GM23248 (cell line): ENCODE data around the gene ZNF407. TPM values are rescaled to one million over a fixed set of nuclear protein-coding genes. Genes with fewer than 3 reads are reported as not detected.

Experiments
- DNase-seq: peaks from one replicate; pipeline ENCODE4 v3.0.0-alpha.2; 2015
- H2AFZ ChIP-seq: fragments of 200-600 bp; sonication (generic); 2 replicates; pipeline ENCODE4 v1.6.1; 2016; ENCODE audit warnings: antibody characterized with exemption
- H3F3A ChIP-seq: fragments of 200-600 bp; sonication (generic); 2 replicates; pipeline ENCODE4 v1.6.1; 2016; ENCODE audit warnings: mild to moderate bottlenecking, antibody characterized with exemption, mixed run types; ENCODE audit not compliant: insufficient read depth
- H3K27ac ChIP-seq: fragments of 200-600 bp; sonication (generic); 2 replicates; pipeline ENCODE4 v1.5.1; 2016; ENCODE audit warnings: mild to moderate bottlenecking
- H3K27me3 ChIP-seq: fragments of 200-600 bp; sonication (generic); replicated peaks from 2 replicates; pipeline ENCODE4 v1.6.1; 2016; ENCODE audit warnings: mild to moderate bottlenecking; ENCODE audit not compliant: insufficient read depth
- H3K36me3 ChIP-seq: fragments of 200-600 bp; sonication (generic); 2 replicates; pipeline ENCODE4 v1.6.1; 2016; ENCODE audit warnings: low read depth, mild to moderate bottlenecking
- H3K4me1 ChIP-seq: fragments of 200-600 bp; sonication (generic); 2 replicates; pipeline ENCODE4 v1.6.1; 2016; ENCODE audit warnings: mild to moderate bottlenecking; ENCODE audit not compliant: insufficient read depth
- H3K4me2 ChIP-seq: fragments of 200-600 bp; sonication (generic); one replicate; pipeline ENCODE4 v1.6.1; 2016; ENCODE audit warnings: mild to moderate bottlenecking; ENCODE audit not compliant: unreplicated experiment
- H3K4me3 ChIP-seq: fragments of 200-600 bp; sonication (generic); 2 replicates; pipeline ENCODE4 v1.5.1; 2016; ENCODE audit warnings: mild to moderate bottlenecking
- H3K79me2 ChIP-seq: fragments of 200-600 bp; sonication (generic); 2 replicates; pipeline ENCODE4 v1.6.1; 2016; ENCODE audit warnings: mild to moderate bottlenecking; ENCODE audit not compliant: insufficient read depth
- H3K9ac ChIP-seq: fragments of 200-600 bp; sonication (generic); 2 replicates; pipeline ENCODE4 v1.6.1; 2016; ENCODE audit warnings: mild to moderate bottlenecking
- H3K9me2 ChIP-seq: fragments of 200-600 bp; sonication (generic); 2 replicates; pipeline ENCODE4 v1.6.1; 2016; ENCODE audit warnings: mixed run types, mild to moderate bottlenecking, moderate library complexity; ENCODE audit not compliant: insufficient read depth
- H3K9me3 ChIP-seq: fragments of 200-600 bp; sonication (generic); one replicate; pipeline ENCODE4 v1.6.1; 2017; ENCODE audit warnings: low read depth
- H4K20me1 ChIP-seq: fragments of 200-600 bp; sonication (generic); 2 replicates; pipeline ENCODE4 v1.6.0; 2016; ENCODE audit not compliant: insufficient read depth
- EZH2 ChIP-seq: fragments of 200-600 bp; sonication (generic); IDR thresholded peaks from 2 replicates; pipeline ENCODE4 v1.6.1; 2018; ENCODE audit warnings: antibody characterized with exemption, mild to moderate bottlenecking; ENCODE audit not compliant: insufficient read depth, poor library complexity, severe bottlenecking
- EZH2phosphoT487 ChIP-seq: fragments of 200-600 bp; sonication (generic); IDR thresholded peaks from 2 replicates; pipeline ENCODE4 v1.6.1; 2018; ENCODE audit warnings: antibody characterized with exemption, moderate library complexity, mild to moderate bottlenecking, low read depth; ENCODE audit not compliant: insufficient read depth
- WGBS, 2 experiments: methylation state at CpG; one replicate each; pipeline ENCODE4 v1.1.6; 2015 to 2017; ENCODE audit warnings: low lambda C conversion rate in 2 of 2, low coverage in 1 of 2; ENCODE audit errors: missing lambda C conversion rate in 2 of 2; 5-methylcytosine and 5-hydroxymethylcytosine counted together
- in situ Hi-C: fragments of 300-500 bp; cut with MboI; formaldehyde crosslinking; loops from 2 replicates; pipeline ENCODE4 v1.15.0; 2020
- polyA plus RNA-seq: library from polyadenylated mRNA; unstranded; fragments of >200 nt; fragmentation: Nextera tagmentation; extraction: Ambion mirVana; gene quantifications from 2 replicates; pipeline ENCODE4 v1.2.1, GENCODE V29; 2016
- total RNA-seq: library from RNA; depleted of rRNA; stranded (reverse); fragments of >200 nt; shearing (Covaris generic); gene quantifications from 2 replicates; pipeline ENCODE4 v1.2.3, GENCODE V29; 2014

ZNF407 gene
- total and polyA plus RNA-seq, 2 experiments from 2014 or later, result 2.6 to 6.3 TPM

DNA sequence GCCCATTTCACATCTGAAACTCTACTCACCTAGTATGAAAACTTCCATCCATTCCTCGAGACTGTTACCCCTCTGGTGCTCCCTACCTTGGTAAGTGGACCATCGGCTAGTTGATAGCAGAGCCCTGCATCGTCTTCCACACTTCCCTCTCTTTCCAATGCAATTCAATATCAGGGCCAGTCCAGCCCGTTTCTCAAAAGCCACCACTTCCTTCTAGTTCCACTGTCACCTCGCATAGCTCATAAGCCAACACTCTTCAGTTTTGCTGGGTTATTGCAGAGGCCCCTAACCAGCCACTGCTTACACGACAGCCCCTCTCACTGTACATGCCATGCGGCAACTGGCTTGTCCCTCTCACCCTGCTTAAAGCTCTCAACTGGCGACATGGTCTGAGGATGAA, 10.2 kb upstream of the ZNF407 start:
- TF ChIP-seq EZH2phosphoT487 (no peak), EZH2 (no peak)
- Histone ChIP-seq H3K9me3 (no peaks in the 10 kb centered on the region), H4K20me1 (no peaks in the 10 kb centered on the region), H2AFZ (no peak overlapping the region), H3K4me3 (no peak overlapping the region), H3K9me2 (no peaks in the 10 kb centered on the region), H3K4me2 (no peak overlapping the region), H3K27ac (no peak overlapping the region), H3K79me2 (no peaks in the 10 kb centered on the region), H3K9ac (no peak overlapping the region), H3K4me1 (no peaks in the 10 kb centered on the region), H3F3A (no peaks in the 10 kb centered on the region; the same call in 1 of the 2 replicates), H3K36me3 (no peaks in the 10 kb centered on the region), H3K27me3 (0 out of 2 replicates have a peak, but pooled peaks cover 4% of the 10 kb centered on the region)
- WGBS, 2 experiments, result 53 to 57% methylated on average over 8 of the region's 8 CpGs
- no peak for DNase-seq
- in situ Hi-C loops, result no loop called here

DNA sequence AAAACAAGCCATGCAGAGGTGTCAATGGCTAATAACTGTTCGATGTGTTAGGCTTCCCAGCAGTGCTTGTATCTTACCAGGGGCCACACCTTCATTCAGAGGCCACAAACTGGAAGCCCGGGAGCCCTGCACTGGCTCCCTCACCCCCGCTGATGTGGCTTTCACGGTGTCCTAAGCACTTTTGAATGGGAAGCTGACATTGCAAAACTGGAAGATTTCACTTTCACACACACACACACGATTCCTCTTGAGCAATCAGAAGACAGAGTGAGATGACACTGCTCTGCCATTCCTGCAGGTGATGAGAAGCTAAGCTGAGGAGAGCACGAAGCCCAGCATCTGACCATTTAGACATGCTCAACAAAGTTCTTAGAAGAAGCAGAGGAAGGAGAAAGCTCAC, 8.6 kb upstream of the ZNF407 start:
- Histone ChIP-seq H3K27me3 (0 out of 2 replicates have a peak, but pooled peaks cover 4% of the 10 kb centered on the region), H3K4me2 (no peak overlapping the region), H3K4me1 (no peaks in the 10 kb centered on the region), H3F3A (no peaks in the 10 kb centered on the region; the same call in 1 of the 2 replicates), H2AFZ (no peak overlapping the region), H3K36me3 (no peaks in the 10 kb centered on the region), H3K4me3 (no peak overlapping the region), H3K9me3 (no peaks in the 10 kb centered on the region), H3K9me2 (no peaks in the 10 kb centered on the region), H3K9ac (no peak overlapping the region), H3K79me2 (no peaks in the 10 kb centered on the region), H3K27ac (no peak overlapping the region), H4K20me1 (no peaks in the 10 kb centered on the region)
- no peak for DNase-seq
- TF ChIP-seq EZH2 (no peak), EZH2phosphoT487 (no peak)
- 71 to 75% methylated on average over 6 of the region's 6 CpGs for WGBS, 2 experiments
- in situ Hi-C loops, result no loop called here

DNA sequence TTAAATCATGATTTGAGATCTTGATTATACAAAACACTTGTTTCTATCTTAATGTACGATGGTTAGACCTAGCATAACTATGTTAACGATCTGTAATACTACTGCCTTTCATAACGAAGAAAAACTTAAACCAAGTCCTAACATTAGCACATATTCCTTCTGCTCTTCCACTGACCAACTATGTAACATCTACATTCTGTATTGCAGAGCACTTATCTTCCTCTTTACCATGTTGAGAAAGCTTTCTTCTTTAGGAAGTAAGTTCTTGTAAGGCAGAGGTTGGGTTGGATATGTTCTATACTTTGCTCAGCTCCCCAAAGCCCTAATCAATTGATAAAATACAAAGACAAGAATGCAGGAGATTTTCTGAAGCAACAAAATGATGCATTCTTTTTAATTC, 7.9 kb upstream of the ZNF407 start:
- no peak overlapping the region for H2AFZ ChIP-seq
- 0 out of 2 replicates have a peak, but pooled peaks cover 4% of the 10 kb centered on the region for H3K27me3 ChIP-seq
- no peak overlapping the region for H3K9ac ChIP-seq
- in situ Hi-C loops, result no loop called here
- 91 to 92% methylated on average over 3 of the region's 3 CpGs for WGBS, 2 experiments
- TF ChIP-seq EZH2phosphoT487, result no peak
- TF ChIP-seq EZH2, result no peak
- H3K4me3 ChIP-seq, result no peak overlapping the region
- H3K4me2 ChIP-seq, result no peak overlapping the region
- no peaks in the 10 kb centered on the region for H3K9me2 ChIP-seq
- no peak overlapping the region for H3K27ac ChIP-seq
- no peaks in the 10 kb centered on the region; the same call in 1 of the 2 replicates for H3F3A ChIP-seq
- no peaks in the 10 kb centered on the region for H3K4me1 ChIP-seq
- no peaks in the 10 kb centered on the region for H4K20me1 ChIP-seq
- H3K9me3 ChIP-seq, result no peaks in the 10 kb centered on the region
- H3K79me2 ChIP-seq, result no peaks in the 10 kb centered on the region
- no peaks in the 10 kb centered on the region for H3K36me3 ChIP-seq
- no peak for DNase-seq

DNA sequence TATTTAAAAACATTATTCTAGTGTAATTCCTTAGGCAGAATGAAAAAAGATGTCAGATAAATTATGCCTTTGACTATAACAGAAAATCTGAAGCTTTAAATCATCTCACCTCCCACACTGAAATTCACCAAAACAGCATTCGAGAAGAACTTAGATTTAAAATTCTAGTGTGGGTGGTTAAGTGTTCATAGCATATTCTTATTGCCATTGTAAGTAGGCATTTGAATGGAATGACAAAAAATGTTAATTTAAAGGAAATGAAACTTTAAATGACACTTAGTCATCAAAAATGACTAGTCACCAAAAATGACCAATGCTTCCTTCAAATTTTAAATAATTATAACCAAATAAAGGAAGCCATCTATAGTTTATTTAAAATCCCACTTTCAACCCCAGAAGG, 7.0 kb upstream of the ZNF407 start:
- Histone ChIP-seq H3K9me3 (no peaks in the 10 kb centered on the region), H3K9ac (no peak overlapping the region), H4K20me1 (no peaks in the 10 kb centered on the region), H3K79me2 (peaks cover 6% of the 10 kb centered on the region; the same call in 1 of the 2 replicates), H2AFZ (no peak overlapping the region), H3K36me3 (no peaks in the 10 kb centered on the region), H3K27ac (no peak overlapping the region), H3F3A (peaks cover 4% of the 10 kb centered on the region), H3K9me2 (no peaks in the 10 kb centered on the region), H3K4me2 (no peak overlapping the region), H3K4me1 (peaks cover 6% of the 10 kb centered on the region), H3K4me3 (no peak overlapping the region), H3K27me3 (no peaks in the 10 kb centered on the region)
- WGBS, 2 experiments, result 43 to 52% methylated on average over 1 of the region's 1 CpG
- DNase-seq, result no peak
- TF ChIP-seq EZH2phosphoT487 (no peak), EZH2 (no peak)
- in situ Hi-C loops, result no loop called here

DNA sequence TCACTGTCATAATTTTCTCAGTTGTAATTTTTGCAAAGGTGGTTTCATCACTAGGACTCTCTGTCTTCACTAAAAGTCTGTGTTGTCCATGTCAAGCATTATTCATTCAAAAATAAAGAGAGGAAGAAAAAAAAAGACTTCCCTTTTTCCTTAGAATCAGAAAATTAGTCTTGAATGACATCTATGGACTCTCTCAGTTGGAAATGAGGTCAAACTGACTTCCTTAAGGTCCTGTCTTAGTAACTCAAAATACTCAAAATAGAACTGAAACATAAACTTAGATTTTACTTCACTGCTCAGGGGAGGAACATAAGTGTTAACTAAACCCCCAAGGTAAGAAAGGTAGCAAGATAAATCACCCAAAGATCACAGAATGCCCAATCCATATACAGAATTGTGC, 2.2 kb upstream of the ZNF407 start:
- no peaks in the 10 kb centered on the region for H3K9me3 ChIP-seq
- peaks cover 27% of the 10 kb centered on the region for H3K4me1 ChIP-seq
- H3K4me3 ChIP-seq, result peak overlapping the region; percentile 81; the same call in 1 of the 2 replicates
- no peak overlapping the region for H3K27ac ChIP-seq
- H3K27me3 ChIP-seq, result no peaks in the 10 kb centered on the region
- in situ Hi-C loops, result no loop called here
- H3K9ac ChIP-seq, result 0 out of 2 replicates have a peak overlapping the region, but pooled peaks have one; percentile 99
- no peak for DNase-seq
- H2AFZ ChIP-seq, result no peak overlapping the region
- H4K20me1 ChIP-seq, result no peaks in the 10 kb centered on the region
- H3K4me2 ChIP-seq, result peak overlapping the region; percentile 24
- H3K36me3 ChIP-seq, result no peaks in the 10 kb centered on the region
- H3K9me2 ChIP-seq, result no peaks in the 10 kb centered on the region
- TF ChIP-seq EZH2phosphoT487 (no peak), EZH2 (no peak)
- H3F3A ChIP-seq, result peaks cover 8% of the 10 kb centered on the region
- peaks cover 42% of the 10 kb centered on the region for H3K79me2 ChIP-seq
